ENCODE data around the gene KCTD12. TPM values are rescaled to one million over a fixed set of nuclear protein-coding genes. Genes with fewer than 3 reads are reported as not detected.

The KCTD12 gene
- total RNA-seq, 4 donors from 2014 or later = 24.2 to 34.8 (median 27.6) TPM

- no peak for DNase-seq
- no peak for TF ChIP-seq POLR2A (IDR thresholded peaks at IDR 0.05)
- no peak for TF ChIP-seq POLR2AphosphoS5 (IDR thresholded peaks at IDR 0.05)
- TF ChIP-seq, protein P1, sequence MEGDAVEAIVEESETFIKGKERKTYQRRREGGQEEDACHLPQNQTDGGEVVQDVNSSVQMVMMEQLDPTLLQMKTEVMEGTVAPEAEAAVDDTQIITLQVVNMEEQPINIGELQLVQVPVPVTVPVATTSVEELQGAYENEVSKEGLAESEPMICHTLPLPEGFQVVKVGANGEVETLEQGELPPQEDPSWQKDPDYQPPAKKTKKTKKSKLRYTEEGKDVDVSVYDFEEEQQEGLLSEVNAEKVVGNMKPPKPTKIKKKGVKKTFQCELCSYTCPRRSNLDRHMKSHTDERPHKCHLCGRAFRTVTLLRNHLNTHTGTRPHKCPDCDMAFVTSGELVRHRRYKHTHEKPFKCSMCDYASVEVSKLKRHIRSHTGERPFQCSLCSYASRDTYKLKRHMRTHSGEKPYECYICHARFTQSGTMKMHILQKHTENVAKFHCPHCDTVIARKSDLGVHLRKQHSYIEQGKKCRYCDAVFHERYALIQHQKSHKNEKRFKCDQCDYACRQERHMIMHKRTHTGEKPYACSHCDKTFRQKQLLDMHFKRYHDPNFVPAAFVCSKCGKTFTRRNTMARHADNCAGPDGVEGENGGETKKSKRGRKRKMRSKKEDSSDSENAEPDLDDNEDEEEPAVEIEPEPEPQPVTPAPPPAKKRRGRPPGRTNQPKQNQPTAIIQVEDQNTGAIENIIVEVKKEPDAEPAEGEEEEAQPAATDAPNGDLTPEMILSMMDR (IDR thresholded peaks at IDR 0.05) = no peak
- no peak for TF ChIP-seq EP300 (IDR thresholded peaks at IDR 0.05; ENCODE audit: low read depth)
- no peak overlapping the region for H3K4me3 ChIP-seq
- intact Hi-C loops (cut with DNase I; ENCODE audit: low total_unique reads) (no loop called here), in situ Hi-C loops (cut with MboI; ENCODE audit: low pct_ligation_motif_present in 1 of 4, low pct_unique_long_range_greater_than_20kb in 1 of 4, low sequenced_read_pairs in 3 of 4) (no loop called here)
- H3K27me3 ChIP-seq = no peaks in the 10 kb centered on the region
- WGBS, 2 donors (ENCODE audit: low coverage in 1 of 2) = 50 to 58% methylated on average over 7 of the region's 7 CpGs
- no peaks in the 10 kb centered on the region for H3K9me3 ChIP-seq
- no peaks in the 10 kb centered on the region for H3K36me3 ChIP-seq
- H3K4me1 ChIP-seq = peaks cover 0 to 51% (median 21%) of the 10 kb centered on the region in 4 donors
- peak overlapping the region in 2 of 4 donors; percentile 24 to 30 for H3K27ac ChIP-seq
Measured at GRCh38 chr13:76832258-76832988, 53.8 kb downstream of the KCTD12 start.

- DNase-seq = no peak
- no peaks in the 10 kb centered on the region for H3K36me3 ChIP-seq
- TF ChIP-seq, protein P1 (IDR thresholded peaks at IDR 0.05) = no peak
- TF ChIP-seq POLR2AphosphoS5 (IDR thresholded peaks at IDR 0.05) = no peak
- no peak for TF ChIP-seq EP300 (IDR thresholded peaks at IDR 0.05; ENCODE audit: low read depth)
- TF ChIP-seq POLR2A (IDR thresholded peaks at IDR 0.05) = no peak
- intact Hi-C loops (cut with DNase I; ENCODE audit: low total_unique reads) = no loop called here
- H3K27ac ChIP-seq = peak overlapping the region in 1 of 4 donors; percentile 73
- H3K9me3 ChIP-seq = no peaks in the 10 kb centered on the region
- H3K4me1 ChIP-seq = peaks cover 0 to 40% (median 17%) of the 10 kb centered on the region in 4 donors
- WGBS, 2 donors (ENCODE audit: low coverage in 1 of 2) = 80 to 93% methylated on average over 2 to 10 of the region's 10 CpGs
- in situ Hi-C loops (cut with MboI; ENCODE audit: low pct_ligation_motif_present in 1 of 4, low pct_unique_long_range_greater_than_20kb in 1 of 4, low sequenced_read_pairs in 3 of 4) = no loop called here
- H3K4me3 ChIP-seq = no peak overlapping the region
- H3K27me3 ChIP-seq = no peaks in the 10 kb centered on the region
Measured at GRCh38 chr13:76830805-76831204, 55.4 kb downstream of the KCTD12 start.

Other genes starting within 250 kb of the KCTD12 start
- gene ACOD1, start 62.1 kb upstream of the KCTD12 start, total RNA-seq = under 1 TPM in 1 of 4 donors, not detected in 3; 0.32 TPM
- 10 to 100 TPM in 3 of 4 donors, 1 to 10 TPM in 1; 1.6 to 28.7 (median 21.8) TPM for gene CLN5, start 105.7 kb upstream of the KCTD12 start, total RNA-seq
- gene FBXL3, start 140.8 kb upstream of the KCTD12 start, total RNA-seq = 100 to 1,000 TPM in 1 of 4 donors, 10 to 100 TPM in 3; 23.1 to 111 (median 88.4) TPM